Activated T-helper 1 cell treated with Interleukin-2 at 50 U/mL for 16 hours (primary cell): ENCODE data around the gene SLC35D2.
"Not testable (repeated sequence)": the region's sequence is repeated elsewhere in the genome, so short reads cannot be mapped to it uniquely, and the experiment has no call there.

Experiments used
- DNase-seq: peaks from one replicate; pipeline ENCODE4 v3.0.0-alpha.2; 2020; ENCODE audit warnings: low read depth

SLC35D2 gene

DNA sequence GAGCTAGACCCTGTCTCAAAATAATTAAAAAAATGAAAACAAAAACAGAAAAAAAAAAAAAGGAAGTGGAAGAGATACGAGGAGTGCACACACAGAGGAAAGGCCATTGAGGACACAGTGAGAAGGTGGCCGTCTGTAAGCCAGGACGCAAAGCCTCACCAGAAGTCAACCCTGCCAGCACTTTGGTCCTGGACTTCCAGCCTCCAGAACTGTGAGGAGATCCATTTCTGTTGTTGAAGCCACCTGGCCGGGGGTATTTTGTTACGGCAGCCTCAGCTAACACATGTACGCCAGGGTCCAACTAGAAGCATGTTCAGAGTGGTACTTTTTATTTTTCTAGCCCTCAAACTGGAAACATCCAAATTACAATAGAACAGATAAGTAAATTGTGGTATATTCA is 21.8 kb downstream of the SLC35D2 start:
- DNase-seq, result no peak

DNA sequence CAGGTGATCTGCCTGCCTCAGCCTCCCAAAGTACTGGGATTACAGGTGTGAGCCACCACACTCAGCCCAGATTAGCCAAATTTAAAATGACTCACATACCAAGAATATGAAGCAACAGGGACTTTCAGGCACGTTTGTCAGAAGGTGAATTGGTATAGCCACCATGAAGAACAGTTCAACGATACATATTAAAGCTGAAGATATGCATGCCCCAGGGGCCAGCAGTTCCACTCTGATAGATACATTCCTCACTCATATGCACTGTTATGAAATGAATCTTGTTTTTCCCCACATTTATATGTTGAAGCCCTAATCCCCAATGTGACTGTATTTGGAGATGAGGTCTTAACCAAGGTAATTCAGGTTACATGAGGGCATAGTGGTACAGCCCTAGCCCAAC is 22.5 kb downstream of the SLC35D2 start:
- no peak for DNase-seq

DNA sequence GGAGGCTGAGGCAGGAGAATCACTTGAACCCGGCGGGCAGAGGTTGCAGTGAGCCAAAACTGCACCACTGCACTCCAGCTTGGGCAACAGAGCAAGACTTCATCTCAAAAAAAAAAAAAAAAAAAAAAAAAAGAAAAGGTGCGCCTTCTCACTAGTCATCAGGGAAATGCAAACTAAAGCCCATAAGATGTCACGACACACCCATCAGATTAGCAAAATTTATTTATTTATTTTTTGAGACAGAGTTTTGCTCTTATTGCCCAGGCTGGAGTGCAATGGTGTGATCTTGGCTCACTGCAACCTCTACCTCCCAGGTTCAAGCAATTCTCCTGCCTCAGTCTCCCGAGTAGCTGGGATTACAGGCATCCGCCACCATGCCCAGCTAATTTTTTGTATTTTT is 23.0 kb downstream of the SLC35D2 start:
- DNase-seq, result not testable (repeated sequence)

DNA sequence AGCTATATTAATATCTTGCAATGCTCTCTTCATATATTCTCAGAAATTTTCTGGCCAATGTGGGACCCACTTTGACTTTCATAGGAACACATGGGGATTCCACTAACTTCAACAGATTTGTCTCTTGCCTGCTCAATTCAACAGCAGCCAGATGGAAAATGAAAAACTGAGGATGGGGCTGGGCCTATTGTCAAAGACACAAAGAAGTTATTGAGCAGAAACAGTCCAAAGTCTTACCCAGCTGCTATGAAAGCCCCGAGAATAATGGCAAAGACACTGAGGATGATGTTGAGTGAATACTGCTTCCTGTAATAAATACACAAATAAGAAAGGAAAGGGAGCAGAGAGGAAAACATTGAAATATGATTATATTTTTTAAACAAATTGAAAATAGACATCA is 32.6 kb downstream of the SLC35D2 start:
- no peak for DNase-seq

DNA sequence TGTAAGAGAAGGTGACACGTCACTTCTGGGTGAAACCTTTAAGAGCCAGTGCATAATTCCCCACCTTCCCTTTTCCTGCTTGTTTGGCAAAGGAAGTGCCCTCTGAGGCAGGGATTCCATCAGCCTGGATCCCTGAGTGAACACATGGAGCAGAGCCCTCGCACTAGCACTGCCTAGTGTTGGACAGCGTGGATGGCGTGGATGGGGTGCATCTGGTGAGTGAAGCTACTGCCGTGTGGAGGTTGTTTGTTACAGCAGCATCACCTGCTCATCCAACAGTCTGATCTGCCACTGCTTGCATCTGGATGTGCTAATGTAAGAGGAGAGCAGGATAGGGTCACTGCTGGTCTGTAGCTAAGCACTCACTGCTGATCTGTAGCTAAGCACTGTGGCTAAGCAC is 35.2 kb downstream of the SLC35D2 start:
- DNase-seq, result no peak

DNA sequence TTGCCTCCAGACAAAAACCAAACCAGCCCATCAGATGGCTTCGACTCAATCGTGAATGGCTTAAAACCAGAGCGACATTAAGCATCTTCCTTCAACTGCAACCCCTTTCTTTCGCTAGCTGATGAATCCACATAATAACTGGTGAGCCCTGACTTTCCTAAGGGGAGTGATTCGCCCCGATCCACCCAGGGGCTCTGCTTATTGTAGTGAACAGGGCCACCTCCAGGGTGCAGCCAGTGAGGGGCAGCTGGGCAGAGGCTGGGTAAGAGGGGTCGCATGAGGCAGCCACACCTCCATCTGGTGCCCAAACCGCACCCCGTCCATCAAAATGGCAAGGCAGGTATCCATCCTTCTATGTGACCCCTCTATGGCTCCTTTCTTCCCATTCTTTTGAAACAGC is 38.0 kb downstream of the SLC35D2 start:
- DNase-seq, result no peak

DNA sequence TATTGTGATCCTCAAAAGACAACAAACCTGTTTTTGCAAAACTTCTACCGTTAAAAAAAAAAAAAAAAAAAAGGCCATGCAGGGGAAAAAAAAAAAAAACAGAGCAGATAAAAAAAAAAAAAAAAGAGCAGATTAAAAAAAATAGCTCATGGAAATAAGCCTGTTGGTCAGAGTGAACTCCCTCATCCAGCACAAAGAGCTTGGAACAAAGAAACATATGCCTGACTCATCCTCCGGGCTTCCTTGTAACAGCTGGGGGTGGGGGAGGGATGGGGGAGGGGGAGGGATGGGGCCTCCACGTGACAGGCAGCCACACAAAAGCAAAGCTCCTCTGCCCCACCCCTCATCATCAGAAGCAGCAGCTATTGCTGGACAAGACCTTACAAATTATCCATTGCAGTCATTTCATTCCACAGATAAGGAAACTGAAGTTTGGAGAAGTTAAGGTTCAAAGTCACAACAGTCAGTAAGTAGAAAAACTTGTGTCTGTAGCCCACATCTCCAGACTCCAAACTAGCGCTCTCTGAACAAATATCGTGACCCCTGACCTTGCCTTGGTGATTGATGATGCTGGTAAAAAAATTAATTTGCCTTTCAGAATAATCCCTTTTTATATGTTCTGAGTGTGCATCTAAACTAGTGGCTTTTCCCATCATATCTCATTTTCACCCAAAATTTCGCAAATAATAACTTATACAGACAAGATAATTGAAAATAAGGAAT is 38.9 kb downstream of the SLC35D2 start:
- DNase-seq, result no peak

DNA sequence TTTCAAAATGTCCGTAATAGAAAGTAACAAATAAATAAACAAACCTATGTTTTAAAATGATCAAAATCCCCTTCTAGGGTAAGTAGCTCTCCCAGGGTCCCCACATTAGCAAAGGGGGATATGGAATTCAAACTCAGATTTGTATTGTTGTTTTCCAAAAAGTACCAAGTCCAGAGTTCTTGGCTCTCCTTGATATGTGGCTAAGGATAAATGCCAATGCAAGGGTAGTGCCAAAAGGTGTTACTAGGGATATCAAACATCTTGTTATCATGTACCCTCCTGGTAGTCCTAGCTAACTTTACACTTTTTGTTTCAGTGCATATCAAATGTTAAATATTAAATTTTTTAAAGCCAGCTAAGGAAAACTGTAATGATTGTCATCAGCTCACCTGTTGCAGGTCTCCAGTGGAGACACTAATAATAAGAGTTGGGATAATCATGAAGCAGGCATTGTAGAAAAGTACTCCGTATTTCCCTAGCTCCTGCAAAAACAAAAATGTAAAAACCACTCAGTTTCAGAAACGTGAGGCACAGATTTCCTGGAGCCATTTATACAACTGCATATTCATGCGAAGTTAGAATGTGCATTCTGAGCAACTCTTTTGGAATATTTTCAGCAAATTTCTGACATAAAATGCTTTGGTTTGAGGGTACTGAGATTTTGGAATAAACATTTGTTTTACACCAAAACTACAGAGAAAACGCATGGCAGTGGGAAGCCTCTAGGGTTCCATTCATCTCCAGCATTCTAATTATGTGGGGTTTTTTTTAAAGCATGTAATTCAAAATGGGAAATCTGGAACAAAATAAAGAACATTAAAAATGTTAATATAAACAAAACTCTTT is 39.8 kb downstream of the SLC35D2 start:
- DNase-seq, result no peak

DNA sequence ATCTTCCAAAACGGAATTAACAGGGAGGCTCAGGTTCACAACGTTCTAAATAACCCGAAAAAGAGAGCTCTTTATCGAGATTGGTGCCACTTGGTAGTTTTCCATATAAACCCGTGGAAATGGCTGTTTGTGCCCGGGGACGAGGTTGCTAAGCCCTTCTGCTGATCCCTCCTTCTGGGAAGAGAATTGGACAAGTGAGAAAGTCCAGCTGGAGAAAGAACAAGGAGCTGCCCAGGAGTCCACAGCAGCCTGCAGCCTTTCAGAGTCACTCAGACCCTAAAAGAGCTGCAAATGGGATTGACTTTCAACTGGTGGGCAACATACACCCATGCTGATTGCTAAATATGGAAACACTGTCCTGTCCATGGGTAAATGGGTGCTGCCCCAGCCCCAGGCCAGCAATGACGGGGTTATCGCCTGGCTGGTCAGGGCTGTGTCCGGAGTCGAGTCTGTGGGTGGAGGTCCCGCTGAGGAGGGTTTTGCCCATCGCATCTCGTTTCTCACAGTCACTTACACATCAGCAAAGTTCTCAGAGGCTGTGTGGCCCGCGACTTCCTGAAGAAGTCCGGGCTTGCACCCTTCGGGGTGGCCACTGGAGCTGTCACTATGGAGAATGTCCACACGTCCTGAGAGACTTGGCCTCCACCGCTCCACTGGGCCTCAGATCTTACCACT is 40.8 kb downstream of the SLC35D2 start:
- DNase-seq, result no peak

DNA sequence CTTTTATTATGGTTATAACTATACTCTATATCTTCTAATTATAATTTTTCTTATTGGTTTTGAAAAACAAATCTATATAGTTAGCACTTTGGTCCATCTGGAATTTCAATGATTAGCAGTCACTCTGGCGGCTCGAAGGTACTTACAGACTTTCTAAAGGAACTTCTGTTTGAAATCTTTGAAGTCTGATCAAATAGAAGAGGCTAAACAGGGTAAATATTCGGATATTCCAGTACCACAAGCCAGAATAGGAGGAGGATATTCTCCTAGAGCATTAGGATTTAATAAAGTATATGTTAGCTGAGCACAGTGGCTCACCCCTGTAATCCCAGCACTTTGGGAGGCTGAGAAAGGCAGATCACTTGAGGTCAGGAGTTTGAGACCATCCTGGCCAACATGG is 42.8 kb downstream of the SLC35D2 start:
- no peak for DNase-seq

DNA sequence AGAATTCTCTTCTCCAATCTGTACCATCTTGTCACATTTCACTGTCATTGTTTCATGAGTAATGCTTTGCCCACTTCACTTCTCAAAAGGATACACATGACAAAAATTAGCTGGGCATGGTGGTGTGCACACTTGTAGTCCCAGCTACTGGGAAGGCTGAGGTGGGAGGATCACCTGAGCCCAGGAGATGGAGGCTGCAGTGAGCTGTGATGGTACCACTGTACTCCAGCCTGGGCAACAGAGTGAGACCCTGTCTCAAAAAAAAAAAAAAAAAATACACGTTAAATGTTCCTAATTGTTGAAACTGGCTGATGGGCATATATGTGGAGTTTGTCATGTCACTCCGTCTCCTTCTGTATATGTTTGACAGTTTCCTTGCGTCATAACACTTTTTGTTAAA is 45.2 kb downstream of the SLC35D2 start:
- DNase-seq, result no peak

DNA sequence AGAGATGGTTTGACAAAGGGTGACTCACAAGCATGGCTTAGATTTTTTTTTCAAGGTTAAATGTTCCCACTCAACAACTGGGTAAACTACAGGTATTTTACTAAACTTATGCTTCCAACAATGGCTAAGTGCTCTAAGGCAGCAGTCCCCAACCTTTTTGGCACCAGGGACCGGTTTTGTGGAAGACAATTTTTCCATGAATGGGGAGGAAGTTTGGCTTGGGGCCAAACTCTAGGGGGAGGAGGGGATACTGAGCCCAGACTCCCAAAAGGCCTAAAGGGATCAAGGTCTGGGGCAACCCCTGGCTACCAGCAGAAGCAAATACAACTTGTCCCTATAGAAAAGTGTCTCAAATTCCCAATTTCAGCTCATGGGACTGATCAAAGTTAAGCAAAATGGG is 49.6 kb downstream of the SLC35D2 start:
- no peak for DNase-seq

DNA sequence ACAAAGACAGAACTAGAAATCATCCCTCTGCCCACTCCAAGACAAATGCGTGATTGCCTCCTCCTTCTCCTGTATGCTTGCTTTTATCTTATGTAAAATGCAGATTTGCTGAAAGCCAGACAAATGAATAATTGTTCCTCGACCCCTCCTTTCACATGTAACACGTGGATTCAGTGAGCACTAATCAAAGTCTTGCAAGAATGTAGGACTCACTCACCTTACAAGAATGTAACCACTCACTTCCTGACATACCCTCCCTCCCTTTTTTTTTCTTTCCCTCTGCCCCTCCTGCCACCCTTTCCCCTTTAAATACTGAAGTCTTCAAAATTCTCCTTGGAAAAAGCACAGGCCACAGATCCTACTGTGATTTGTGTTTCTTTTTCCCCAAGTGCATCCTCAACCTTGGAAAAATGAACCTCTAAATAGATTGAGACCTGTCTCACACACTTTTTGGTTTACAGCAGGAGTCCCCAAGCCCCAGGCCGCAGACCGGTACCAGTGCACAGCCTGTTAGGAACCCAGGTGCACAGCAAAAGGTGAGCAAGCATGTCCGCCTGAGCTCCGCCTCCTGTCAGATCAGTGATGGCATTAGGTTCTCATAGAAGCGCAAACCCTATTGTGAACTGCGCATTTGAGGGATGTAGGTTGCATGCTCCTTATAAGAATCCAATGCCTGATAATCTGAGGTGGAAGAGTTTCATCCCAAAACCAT is 52.1 kb downstream of the SLC35D2 start:
- DNase-seq, result no peak

DNA sequence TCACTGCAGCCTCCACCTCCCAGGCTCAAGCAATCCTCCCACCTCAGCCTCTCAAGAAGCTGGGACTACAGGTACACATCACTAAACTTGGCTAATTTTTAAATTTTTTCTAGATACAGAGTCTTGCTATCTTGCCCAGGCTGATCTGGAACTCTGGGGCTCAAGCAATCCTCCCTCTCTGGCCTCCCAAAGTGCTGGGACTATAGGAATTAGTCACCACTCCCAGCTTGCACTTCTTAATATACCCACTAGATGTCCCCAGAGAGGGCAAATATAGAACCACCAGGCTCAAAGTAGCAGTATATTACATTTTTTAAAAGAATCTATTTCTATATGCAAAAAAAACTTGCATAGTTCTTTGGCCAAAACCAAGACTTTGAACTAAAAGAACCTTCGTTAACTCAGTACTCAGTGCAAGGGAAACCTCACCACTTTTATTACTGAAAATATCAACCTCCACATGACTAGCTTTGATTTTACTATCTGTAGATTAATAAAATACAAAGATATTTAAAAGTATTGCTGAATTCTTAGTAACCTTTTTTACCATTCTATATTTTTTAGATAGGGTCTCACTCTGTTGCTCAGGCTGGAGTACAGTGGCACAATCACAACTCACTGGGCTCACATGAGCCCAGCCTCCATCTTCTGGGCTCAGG is 55.7 kb downstream of the SLC35D2 start:
- peak; percentile 3 for DNase-seq

DNA sequence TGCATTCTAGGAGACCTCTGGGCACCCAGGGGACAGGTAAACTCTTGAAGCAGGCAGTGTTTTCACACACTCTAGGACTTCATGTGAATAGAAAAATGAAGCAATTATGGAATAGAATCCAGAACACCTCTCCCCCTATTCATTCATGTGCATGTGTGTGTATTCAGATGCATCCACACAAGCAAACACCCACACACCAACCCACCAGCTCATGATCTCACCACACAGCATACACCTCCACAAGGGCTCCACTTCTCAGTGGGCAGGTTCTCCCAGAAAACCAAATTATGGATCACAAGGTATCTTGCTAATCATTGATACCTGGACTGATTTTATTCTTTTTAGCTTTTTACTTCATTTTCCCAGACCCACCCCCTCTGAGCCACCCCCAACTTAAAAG is 60.3 kb downstream of the SLC35D2 start:
- DNase-seq, result no peak

DNA sequence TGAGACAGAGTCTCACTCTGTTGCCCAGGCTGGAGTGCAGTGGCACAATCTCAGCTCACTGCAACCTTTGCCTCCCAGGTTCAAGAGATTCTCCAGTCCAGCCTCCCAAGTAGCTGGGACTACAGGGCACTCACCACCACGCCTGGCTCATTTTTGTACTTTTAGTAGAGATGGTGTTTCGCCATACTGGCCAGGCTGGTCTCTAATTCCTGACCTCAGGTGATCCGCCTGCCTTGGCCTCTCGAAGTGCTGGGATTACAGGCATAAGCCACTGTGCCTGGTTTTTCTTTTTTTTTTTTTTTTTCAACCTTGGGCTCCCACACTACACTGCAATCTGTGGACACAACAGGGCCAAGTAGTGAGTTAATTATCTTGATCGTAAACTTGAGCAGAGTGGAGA is 60.8 kb downstream of the SLC35D2 start:
- DNase-seq, result not testable (repeated sequence)

DNA sequence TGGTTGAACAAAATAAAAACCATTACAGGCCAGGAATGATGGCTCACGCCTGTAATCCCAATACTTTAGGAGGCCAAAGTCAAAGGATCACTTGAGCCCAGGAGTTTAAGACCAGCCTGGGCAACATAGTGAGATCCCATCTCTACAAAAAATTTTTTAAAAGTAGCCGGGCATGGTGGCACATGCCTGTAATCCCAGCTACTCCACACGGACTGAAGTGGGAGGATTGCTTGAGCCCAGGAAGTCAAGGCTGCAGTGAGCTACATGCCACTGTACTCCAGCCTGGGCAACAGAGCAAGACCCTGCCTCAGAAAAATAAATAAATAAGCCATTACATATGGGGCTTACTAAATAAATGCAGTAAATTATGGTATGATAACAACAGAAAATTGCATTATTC is 61.3 kb downstream of the SLC35D2 start:
- not testable (repeated sequence) for DNase-seq

DNA sequence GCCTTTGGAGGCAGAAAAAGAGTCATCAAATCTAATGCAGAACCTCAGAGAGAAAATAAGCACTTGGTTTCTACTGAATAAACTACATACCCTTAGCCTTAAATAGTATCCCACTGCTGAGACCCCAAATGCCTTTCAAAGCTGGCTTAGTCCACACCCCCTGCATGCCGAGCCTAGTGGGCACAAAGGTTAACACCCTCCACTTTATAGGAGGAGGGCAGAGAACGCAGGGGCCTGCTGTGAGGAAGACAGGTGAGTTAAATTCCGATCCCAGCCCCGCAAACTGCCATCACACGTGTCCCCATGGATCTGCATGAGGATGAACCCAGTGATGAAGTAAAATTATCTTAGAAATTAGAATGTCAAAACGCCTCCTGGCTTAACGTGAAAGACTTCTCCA is 62.0 kb downstream of the SLC35D2 start:
- no peak for DNase-seq

DNA sequence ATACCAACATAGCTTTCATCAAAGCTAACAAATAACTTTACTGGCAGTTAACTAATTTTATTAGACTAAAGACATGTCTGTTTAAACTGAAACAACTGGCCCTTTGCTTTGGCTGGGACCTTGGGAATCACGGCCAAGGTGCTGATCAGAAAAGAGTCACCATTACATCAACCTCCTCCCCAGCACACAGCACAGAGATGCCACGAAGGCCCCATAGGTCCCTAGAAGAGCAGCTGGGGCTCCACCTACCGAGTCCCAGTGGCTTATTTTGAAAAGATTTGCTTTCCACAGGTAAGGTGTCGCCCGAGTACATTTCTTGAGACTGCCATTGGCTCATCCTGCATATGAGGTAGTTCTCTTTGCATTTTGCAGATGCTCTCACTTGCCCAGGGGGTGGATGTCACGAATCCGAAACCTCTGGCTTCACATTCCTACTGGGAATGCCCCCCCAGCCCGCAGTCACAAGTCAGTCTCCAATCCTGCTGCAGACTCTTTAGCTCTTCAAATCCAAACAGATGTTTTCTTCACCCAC is 62.7 kb downstream of the SLC35D2 start:
- DNase-seq, result no peak

DNA sequence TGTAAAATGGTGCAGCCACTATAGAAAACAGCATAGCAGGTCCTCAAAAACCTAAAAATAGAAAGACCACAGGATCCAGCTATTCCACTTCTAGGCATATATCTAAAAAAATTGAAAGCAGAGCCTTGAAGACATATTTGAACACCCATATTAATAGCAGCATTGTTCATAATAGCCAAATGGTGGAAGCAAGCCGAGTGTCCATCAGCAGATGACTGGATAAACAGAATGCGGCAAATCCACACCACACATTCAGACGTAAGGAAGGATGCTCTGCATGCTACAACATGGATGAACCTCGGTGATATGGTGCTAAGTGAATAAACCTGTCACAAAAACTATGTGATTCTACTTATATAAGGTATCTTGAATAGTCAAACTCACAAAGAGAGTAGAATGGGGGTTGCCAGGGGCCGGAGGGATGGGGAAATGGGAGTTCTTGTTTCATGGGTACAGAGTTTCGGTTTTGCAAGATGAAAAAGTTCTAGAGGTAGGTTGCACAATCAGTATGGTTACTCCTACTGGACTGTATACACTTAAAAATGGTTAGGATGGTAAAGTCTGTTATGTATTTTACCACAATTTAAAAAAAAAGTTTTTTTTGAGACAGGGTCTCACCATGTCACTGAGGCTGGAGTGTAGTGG is 64.5 kb downstream of the SLC35D2 start:
- no peak for DNase-seq

DNA sequence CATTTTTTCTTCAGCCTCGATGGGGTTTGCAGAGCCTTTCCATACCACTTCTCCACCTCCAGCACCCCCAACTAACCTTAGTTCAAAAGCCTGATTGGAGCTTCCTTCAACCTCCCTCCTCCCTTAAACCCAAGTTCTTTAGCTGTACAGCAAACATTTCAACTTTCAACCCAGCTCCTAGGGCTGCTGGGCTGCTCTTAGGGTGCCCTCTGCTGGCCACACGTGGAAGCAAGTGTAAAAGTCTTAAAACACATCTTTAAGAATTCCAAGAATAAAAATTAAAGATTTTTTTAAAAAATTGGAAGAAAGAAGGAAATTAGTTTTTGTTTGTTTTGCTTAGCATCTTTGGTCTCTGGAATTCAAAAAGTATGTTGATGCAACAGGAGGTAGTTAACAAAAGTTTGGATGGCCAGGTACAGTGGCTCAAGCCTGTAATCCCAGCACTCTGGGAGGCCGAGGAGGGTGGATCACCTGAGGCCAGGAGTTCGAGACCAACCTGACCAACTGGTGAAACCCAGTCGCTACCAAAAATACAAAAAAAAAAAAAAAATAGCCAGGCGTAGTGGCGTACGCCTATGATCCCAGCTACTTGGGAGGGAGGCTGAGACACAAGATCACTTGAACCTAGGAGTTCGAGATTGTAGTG is 66.1 kb downstream of the SLC35D2 start:
- peak; percentile 20 for DNase-seq
